HG03280 (cell line): ENCODE data around the gene SMAD3.
"Not testable (repeated sequence)": the region's sequence is repeated elsewhere in the genome, so short reads cannot be mapped to it uniquely, and the experiment has no call there.

Source experiments
- ATAC-seq: cut with Tn5 transposase; IDR thresholded peaks from one replicate; pipeline ENCODE4 v1.9.1; 2021; ENCODE audit warnings: mild to moderate bottlenecking, moderate library complexity; ENCODE audit not compliant: unreplicated experiment

Gene SMAD3

GRCh38 chr15:67123291-67123690 is 57.9 kb downstream of the SMAD3 start:
- ATAC-seq, result not testable (repeated sequence)

GRCh38 chr15:67124111-67124510 is 58.7 kb downstream of the SMAD3 start:
- ATAC-seq, result no peak

- no peak for ATAC-seq
Measured at GRCh38 chr15:67124911-67125588, 59.6 kb downstream of the SMAD3 start.

GRCh38 chr15:67125589-67126502 is 60.4 kb downstream of the SMAD3 start:
- no peak for ATAC-seq

- ATAC-seq, result no peak
Measured at GRCh38 chr15:67126551-67127330, 61.3 kb downstream of the SMAD3 start.

GRCh38 chr15:67127331-67127664 is 61.9 kb downstream of the SMAD3 start:
- ATAC-seq, result no peak

GRCh38 chr15:67127965-67128364 is 62.6 kb downstream of the SMAD3 start:
- no peak for ATAC-seq

- ATAC-seq, result no peak
Measured at GRCh38 chr15:67130166-67130565, 64.8 kb downstream of the SMAD3 start.

GRCh38 chr15:67130673-67131601 is 65.5 kb downstream of the SMAD3 start:
- no peak for ATAC-seq

- ATAC-seq, result no peak
Measured at GRCh38 chr15:67132276-67132675, 66.9 kb downstream of the SMAD3 start.

- ATAC-seq, result no peak
Measured at GRCh38 chr15:67133026-67133425, 67.6 kb downstream of the SMAD3 start.

- no peak for ATAC-seq
Measured at GRCh38 chr15:67133738-67134066, 68.3 kb downstream of the SMAD3 start.

- peak; percentile 73 for ATAC-seq
Measured at GRCh38 chr15:67134067-67134838, 68.9 kb downstream of the SMAD3 start.

- no peak for ATAC-seq
Measured at GRCh38 chr15:67134871-67135492, 69.6 kb downstream of the SMAD3 start.

GRCh38 chr15:67135494-67135893 is 70.1 kb downstream of the SMAD3 start:
- ATAC-seq, result no peak

GRCh38 chr15:67136802-67137201 is 71.4 kb downstream of the SMAD3 start:
- no peak for ATAC-seq

GRCh38 chr15:67137319-67137718 is 71.9 kb downstream of the SMAD3 start:
- ATAC-seq, result no peak

GRCh38 chr15:67137951-67138848 is 72.8 kb downstream of the SMAD3 start:
- ATAC-seq, result no peak
